RWPE2 (cell line): ENCODE measurements around the gene ST8SIA4.

ENCODE experiments used
- ATAC-seq: fragments of 200-7000 bp; cut with Tn5 transposase; 3 replicates; pipeline ENCODE4 v1.9.1; 2021; ENCODE audit warnings: low read depth
- DNase-seq: peaks from one replicate; pipeline ENCODE4 v3.0.0-alpha.2; 2020; ENCODE audit warnings: low spot score
- H3K27ac ChIP-seq: fragments of 450-650 bp; 2 replicates; pipeline ENCODE4 v1.5.1; 2017; ENCODE audit warnings: mild to moderate bottlenecking; ENCODE audit not compliant: poor library complexity, severe bottlenecking
- H3K27me3 ChIP-seq: fragments of 250-450 bp; sonication (Bioruptor Pico); 2 replicates; pipeline ENCODE4 v1.5.1; 2021; ENCODE audit warnings: mild to moderate bottlenecking, moderate library complexity; ENCODE audit not compliant: insufficient read depth, poor library complexity, severe bottlenecking
- H3K36me3 ChIP-seq: fragments of 250-450 bp; sonication (Bioruptor Pico); 2 replicates; pipeline ENCODE4 v1.5.1; 2020; ENCODE audit warnings: low read depth, mild to moderate bottlenecking, moderate library complexity
- H3K4me1 ChIP-seq: fragments of 250-450 bp; sonication (Bioruptor Pico); 2 replicates; pipeline ENCODE4 v1.5.1; 2021; ENCODE audit warnings: mild to moderate bottlenecking, moderate library complexity; ENCODE audit not compliant: insufficient read depth, poor library complexity, severe bottlenecking
- H3K4me3 ChIP-seq: fragments of 250-450 bp; sonication (Bioruptor Pico); 2 replicates; pipeline ENCODE4 v1.5.1; 2021; ENCODE audit warnings: mild to moderate bottlenecking, moderate library complexity; ENCODE audit not compliant: severe bottlenecking
- H3K9me3 ChIP-seq: fragments of 250-450 bp; sonication (Bioruptor Pico); 2 replicates; pipeline ENCODE4 v1.5.1; 2021; ENCODE audit warnings: mild to moderate bottlenecking, moderate library complexity; ENCODE audit not compliant: severe bottlenecking
- CTCF ChIP-seq: fragments of 450-650 bp; IDR thresholded peaks from one replicate; pipeline ENCODE4 v1.5.1; 2017; ENCODE audit warnings: mild to moderate bottlenecking, moderate library complexity; ENCODE audit not compliant: poor library complexity, severe bottlenecking

The ST8SIA4 gene

GRCh38 chr5:100797861-100798260, 105.2 kb downstream of the ST8SIA4 start:
- DNase-seq (no peak), ATAC-seq (peak; percentile 99)
- Histone ChIP-seq H3K36me3 (no peaks in the 10 kb centered on the region), H3K4me3 (no peak overlapping the region), H3K27me3 (no peaks in the 10 kb centered on the region), H3K9me3 (no peaks in the 10 kb centered on the region), H3K27ac (no peak overlapping the region), H3K4me1 (no peaks in the 10 kb centered on the region)
- TF ChIP-seq CTCF, result no peak

DNA sequence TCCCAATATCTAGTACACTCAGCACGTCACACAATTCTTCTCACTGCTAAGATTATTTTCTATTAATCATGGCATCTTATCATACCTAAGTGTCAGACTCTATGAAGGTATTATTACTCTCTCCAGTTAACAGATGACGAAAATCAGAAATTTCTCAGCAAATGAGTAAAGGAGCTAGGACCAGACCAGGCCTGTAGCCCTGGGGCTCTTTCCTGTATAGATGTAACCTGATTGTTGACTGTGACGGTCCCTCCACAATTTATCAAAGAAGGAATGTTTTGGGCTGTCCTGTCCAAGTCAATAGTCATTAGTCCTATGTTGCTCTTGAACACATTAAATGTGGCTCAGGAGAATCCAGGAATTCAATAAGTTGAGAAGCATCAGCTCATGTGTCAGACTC, 106.2 kb downstream of the ST8SIA4 start:
- no peaks in the 10 kb centered on the region for H3K9me3 ChIP-seq
- no peaks in the 10 kb centered on the region for H3K27me3 ChIP-seq
- H3K36me3 ChIP-seq, result no peaks in the 10 kb centered on the region
- DNase-seq, result no peak
- TF ChIP-seq CTCF, result no peak
- no peak overlapping the region for H3K27ac ChIP-seq
- no peak for ATAC-seq
- H3K4me1 ChIP-seq, result no peaks in the 10 kb centered on the region
- H3K4me3 ChIP-seq, result no peak overlapping the region

DNA sequence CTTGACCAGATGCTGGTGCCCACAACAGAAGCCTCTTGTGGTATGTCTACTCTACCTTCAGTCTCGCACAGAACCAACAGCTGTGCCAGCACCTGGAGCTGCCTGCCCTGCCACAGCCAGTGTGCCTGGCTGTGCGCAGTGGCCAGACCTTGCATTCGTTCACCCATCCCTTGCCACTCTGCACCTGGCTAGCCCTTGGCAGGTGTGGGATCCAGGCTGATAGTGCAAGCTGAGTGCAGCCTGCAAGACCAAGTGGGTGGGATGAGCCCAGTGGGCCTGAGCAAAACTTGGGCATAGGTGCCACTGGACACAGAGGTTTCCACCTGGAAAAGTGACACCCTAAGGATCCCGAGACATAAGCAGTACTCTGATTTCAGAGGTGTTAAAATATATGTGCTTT, 108.2 kb downstream of the ST8SIA4 start:
- Histone ChIP-seq H3K27me3 (no peaks in the 10 kb centered on the region), H3K27ac (no peak overlapping the region), H3K36me3 (no peaks in the 10 kb centered on the region), H3K4me3 (no peak overlapping the region), H3K4me1 (no peaks in the 10 kb centered on the region), H3K9me3 (no peaks in the 10 kb centered on the region)
- DNase-seq (no peak), ATAC-seq (no peak)
- no peak for TF ChIP-seq CTCF

- no peaks in the 10 kb centered on the region for H3K9me3 ChIP-seq
- H3K27me3 ChIP-seq, result no peaks in the 10 kb centered on the region
- H3K36me3 ChIP-seq, result no peaks in the 10 kb centered on the region
- no peaks in the 10 kb centered on the region for H3K4me1 ChIP-seq
- no peak overlapping the region for H3K4me3 ChIP-seq
- no peak for ATAC-seq
- H3K27ac ChIP-seq, result no peak overlapping the region
- TF ChIP-seq CTCF, result no peak
- DNase-seq, result no peak
Observed at GRCh38 chr5:100794218-100794617, 108.9 kb downstream of the ST8SIA4 start.

GRCh38 chr5:100792781-100793180, 110.3 kb downstream of the ST8SIA4 start:
- no peaks in the 10 kb centered on the region for H3K4me1 ChIP-seq
- no peaks in the 10 kb centered on the region for H3K27me3 ChIP-seq
- no peak overlapping the region for H3K27ac ChIP-seq
- no peak for TF ChIP-seq CTCF
- no peaks in the 10 kb centered on the region for H3K9me3 ChIP-seq
- H3K4me3 ChIP-seq, result no peak overlapping the region
- no peak for DNase-seq
- no peaks in the 10 kb centered on the region for H3K36me3 ChIP-seq
- no peak for ATAC-seq
